Measurements from ENCODE around the gene CD180. TPM values are rescaled to one million over a fixed set of nuclear protein-coding genes. Genes with fewer than 3 reads are reported as not detected.

Gene CD180
- total and polyA plus RNA-seq, 8 donors: under 0.01 to 2.6 (median 0.37) TPM; not detected in 1

DNA sequence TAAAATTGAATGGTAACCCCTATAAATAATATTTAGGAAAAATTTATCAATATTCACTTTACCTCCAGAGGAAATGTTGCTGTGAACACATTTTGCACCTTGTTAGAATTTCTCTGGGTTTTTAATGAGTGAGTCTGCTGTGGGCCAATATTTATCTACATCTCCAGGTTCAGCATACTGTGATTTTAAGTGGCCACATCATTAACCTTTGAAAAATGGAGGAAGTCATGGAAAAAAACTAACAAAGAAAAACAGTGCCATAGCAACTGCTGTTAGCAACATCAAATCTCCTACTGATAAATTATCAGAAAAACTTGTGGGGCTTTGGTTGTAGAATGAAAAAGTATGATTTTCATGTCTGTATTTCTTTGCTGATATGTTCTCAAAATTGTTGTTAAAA is 55.0 kb downstream of the CD180 start:
- TF ChIP-seq EP300 (IDR thresholded peaks at IDR 0.05): no peak
- no peak for TF ChIP-seq POLR2AphosphoS5 (IDR thresholded peaks at IDR 0.05)
- no peak for TF ChIP-seq POLR2A (IDR thresholded peaks at IDR 0.05)
- TF ChIP-seq, protein P1, sequence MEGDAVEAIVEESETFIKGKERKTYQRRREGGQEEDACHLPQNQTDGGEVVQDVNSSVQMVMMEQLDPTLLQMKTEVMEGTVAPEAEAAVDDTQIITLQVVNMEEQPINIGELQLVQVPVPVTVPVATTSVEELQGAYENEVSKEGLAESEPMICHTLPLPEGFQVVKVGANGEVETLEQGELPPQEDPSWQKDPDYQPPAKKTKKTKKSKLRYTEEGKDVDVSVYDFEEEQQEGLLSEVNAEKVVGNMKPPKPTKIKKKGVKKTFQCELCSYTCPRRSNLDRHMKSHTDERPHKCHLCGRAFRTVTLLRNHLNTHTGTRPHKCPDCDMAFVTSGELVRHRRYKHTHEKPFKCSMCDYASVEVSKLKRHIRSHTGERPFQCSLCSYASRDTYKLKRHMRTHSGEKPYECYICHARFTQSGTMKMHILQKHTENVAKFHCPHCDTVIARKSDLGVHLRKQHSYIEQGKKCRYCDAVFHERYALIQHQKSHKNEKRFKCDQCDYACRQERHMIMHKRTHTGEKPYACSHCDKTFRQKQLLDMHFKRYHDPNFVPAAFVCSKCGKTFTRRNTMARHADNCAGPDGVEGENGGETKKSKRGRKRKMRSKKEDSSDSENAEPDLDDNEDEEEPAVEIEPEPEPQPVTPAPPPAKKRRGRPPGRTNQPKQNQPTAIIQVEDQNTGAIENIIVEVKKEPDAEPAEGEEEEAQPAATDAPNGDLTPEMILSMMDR (IDR thresholded peaks at IDR 0.05): no peak
- Histone ChIP-seq H3K4me3 (no peak overlapping the region), H3K9me3 (no peaks in the 10 kb centered on the region), H3K27ac (no peak overlapping the region), H3K36me3 (peaks cover 22 to 95% (median 89%) of the 10 kb centered on the region in 4 donors), H3K4me1 (no peaks in the 10 kb centered on the region), H3K27me3 (no peaks in the 10 kb centered on the region)
- intact Hi-C loops (cut with DNase I; ENCODE audit: low total_unique reads): no loop called here
- peak in 1 of 2 donors; percentile 42 for DNase-seq

DNA sequence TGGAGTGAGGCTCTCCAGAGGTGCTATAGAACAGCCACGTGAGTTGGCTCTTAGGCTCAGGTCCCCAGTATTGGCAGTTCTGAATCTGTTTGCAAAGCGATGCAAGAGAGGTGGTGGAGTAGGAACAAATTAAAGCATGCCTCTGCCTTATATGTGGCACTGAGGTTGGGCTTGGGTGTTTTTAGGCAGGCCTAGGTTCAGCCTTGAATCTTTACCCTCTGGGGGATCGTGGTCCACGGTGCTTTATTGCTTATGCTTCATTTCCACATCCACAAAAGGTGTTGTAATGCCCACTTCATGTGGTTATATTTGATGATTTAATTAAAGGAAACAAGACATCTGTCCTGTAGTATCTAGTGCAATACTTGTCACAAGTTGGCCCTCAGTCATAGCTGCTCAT is 56.2 kb downstream of the CD180 start:
- H3K4me3 ChIP-seq: no peak overlapping the region
- no peak overlapping the region for H3K27ac ChIP-seq
- H3K9me3 ChIP-seq: no peaks in the 10 kb centered on the region
- TF ChIP-seq EP300 (IDR thresholded peaks at IDR 0.05) (no peak), POLR2A (IDR thresholded peaks at IDR 0.05) (no peak), POLR2AphosphoS5 (IDR thresholded peaks at IDR 0.05) (no peak)
- TF ChIP-seq, protein P1 (IDR thresholded peaks at IDR 0.05): no peak
- intact Hi-C loops (cut with DNase I; ENCODE audit: low total_unique reads): no loop called here
- no peaks in the 10 kb centered on the region for H3K27me3 ChIP-seq
- DNase-seq: no peak
- H3K36me3 ChIP-seq: peaks cover 17 to 95% (median 89%) of the 10 kb centered on the region in 4 donors
- no peaks in the 10 kb centered on the region for H3K4me1 ChIP-seq
- 93 to 97% (median 93%) methylated on average over 4 of the region's 4 CpGs for WGBS, 5 donors

DNA sequence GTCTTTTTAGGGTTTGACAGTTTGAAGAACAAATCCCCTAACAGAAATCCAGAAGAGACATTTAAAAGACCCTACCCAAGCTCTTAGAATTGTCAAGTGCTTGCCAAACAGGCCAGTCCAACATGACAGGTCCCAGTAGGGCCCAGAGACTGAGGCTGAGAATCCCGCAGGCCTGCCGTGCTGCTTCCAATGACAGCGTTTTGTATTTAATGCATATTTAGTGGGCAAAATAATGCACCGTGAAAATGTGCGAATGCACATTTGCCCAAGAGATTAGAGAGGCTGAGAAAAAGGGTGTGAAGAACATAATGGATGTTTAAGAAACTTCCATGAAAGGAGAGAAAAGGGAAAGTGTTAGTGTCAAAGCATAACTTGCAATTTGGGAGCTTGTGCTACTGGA is 57.6 kb downstream of the CD180 start:
- no peaks in the 10 kb centered on the region for H3K4me1 ChIP-seq
- no peak overlapping the region for H3K4me3 ChIP-seq
- DNase-seq: no peak
- H3K9me3 ChIP-seq: no peaks in the 10 kb centered on the region
- WGBS, 5 donors: 86 to 96% (median 93%) methylated on average over 5 of the region's 5 CpGs
- no peak overlapping the region for H3K27ac ChIP-seq
- peaks cover 6 to 94% (median 87%) of the 10 kb centered on the region in 4 donors for H3K36me3 ChIP-seq
- H3K27me3 ChIP-seq: no peaks in the 10 kb centered on the region
- TF ChIP-seq, protein P1 (IDR thresholded peaks at IDR 0.05): no peak
- no peak for TF ChIP-seq POLR2A (IDR thresholded peaks at IDR 0.05)
- no peak for TF ChIP-seq POLR2AphosphoS5 (IDR thresholded peaks at IDR 0.05)
- TF ChIP-seq EP300 (IDR thresholded peaks at IDR 0.05): no peak
- intact Hi-C loops (cut with DNase I; ENCODE audit: low total_unique reads): no loop called here

DNA sequence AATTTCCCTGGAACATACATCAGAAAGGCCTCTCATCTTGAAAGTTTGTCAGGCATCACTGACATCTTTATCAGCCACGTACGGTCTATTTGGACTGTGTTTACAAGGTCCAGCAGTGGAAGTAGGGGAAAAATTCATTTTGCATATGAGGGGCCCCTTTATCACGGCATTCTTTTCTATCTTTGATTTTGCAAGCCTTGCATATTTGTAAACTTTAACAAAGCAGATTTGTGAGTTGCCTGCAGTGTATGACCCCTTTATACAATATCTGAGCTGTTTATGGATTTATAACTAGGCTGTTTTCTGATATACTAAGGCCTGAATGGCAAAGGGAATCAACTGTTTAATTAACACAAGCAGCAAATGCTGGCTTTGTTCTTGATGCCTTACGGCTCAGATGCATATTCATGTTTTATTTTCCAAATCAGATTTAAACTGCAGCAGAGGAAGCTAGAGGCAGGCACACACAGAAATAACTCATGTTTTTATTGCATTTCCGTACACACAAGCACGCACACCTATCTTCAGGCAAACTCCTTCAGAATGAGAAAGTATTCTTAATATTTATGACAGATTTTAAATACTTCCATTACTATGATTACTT is 61.1 kb downstream of the CD180 start:
- intact Hi-C loops (cut with DNase I; ENCODE audit: low total_unique reads): no loop called here
- Histone ChIP-seq H3K4me3 (no peak overlapping the region), H3K27ac (no peak overlapping the region)

More for the DNA sequence above, 61.1 kb downstream of the CD180 start:
- DNase-seq: no peak
- no peak for TF ChIP-seq POLR2AphosphoS5 (IDR thresholded peaks at IDR 0.05)
- TF ChIP-seq POLR2A (IDR thresholded peaks at IDR 0.05): no peak
- TF ChIP-seq EP300 (IDR thresholded peaks at IDR 0.05): no peak
- TF ChIP-seq, protein P1 (IDR thresholded peaks at IDR 0.05): no peak
- H3K27me3 ChIP-seq: no peaks in the 10 kb centered on the region
- H3K36me3 ChIP-seq: peaks cover 0 to 91% (median 72%) of the 10 kb centered on the region in 4 donors
- H3K4me1 ChIP-seq: no peaks in the 10 kb centered on the region
- H3K9me3 ChIP-seq: no peaks in the 10 kb centered on the region
- 89 to 94% (median 91%) methylated on average over 6 of the region's 6 CpGs for WGBS, 5 donors

Measured in stomach (tissue), 9 donors.